Measurements from ENCODE around the gene CR1. TPM values are rescaled to one million over a fixed set of nuclear protein-coding genes. Genes with fewer than 3 reads are reported as not detected.

Gene CR1
- total and polyA plus RNA-seq, 2 of the 4 experiments (the other 2 are of a cell fraction), result not detected

GRCh38 chr1:207502726-207503125 lies 6.8 kb downstream of the CR1 start:
- H3K36me3 ChIP-seq (ENCODE audit: control insufficient read depth, insufficient read depth, low read length), result no peaks in the 10 kb centered on the region

More at GRCh38 chr1:207502726-207503125, 6.8 kb downstream of the CR1 start:
- dilution Hi-C loops (cut with HindIII; ENCODE audit: low sequenced_read_pairs, unreplicated experiment), result no loop called here
- Histone ChIP-seq H3K23ac (ENCODE audit: low read depth, low read length) (no peak overlapping the region), H3K4ac (ENCODE audit: low read depth, low read length) (no peak overlapping the region), H3K4me3 (ENCODE audit: insufficient read depth, low read depth, low read length) (no peak overlapping the region), H4K20me1 (ENCODE audit: insufficient read depth, low read length) (no peaks in the 10 kb centered on the region), H3K18ac (ENCODE audit: low read depth, low read length) (no peak overlapping the region), H3K9me3 (ENCODE audit: control insufficient read depth, insufficient read depth, low read length) (no peaks in the 10 kb centered on the region), H3K79me1 (ENCODE audit: low read depth in 1 of 2, low read length in 2 of 2) (no peaks in the 10 kb centered on the region), H2BK20ac (ENCODE audit: low read depth, low read length) (no peak overlapping the region), H3K27ac (ENCODE audit: insufficient read depth, low read length) (no peak overlapping the region), H2BK5ac (ENCODE audit: low read depth, low read length, poor library complexity, severe bottlenecking) (no peak overlapping the region), H4K91ac (ENCODE audit: insufficient read depth, low read depth, low read length) (no peak overlapping the region), H3K9me1 (ENCODE audit: insufficient read depth, low read length) (no peaks in the 10 kb centered on the region), H2AK9ac (replicated peaks; ENCODE audit: low read depth, low read length, poor library complexity) (no peak overlapping the region), H3K9ac (ENCODE audit: low read depth, low read length) (no peak overlapping the region), H2BK15ac (ENCODE audit: low read depth, low read length) (no peak overlapping the region), H4K8ac (ENCODE audit: low read depth in 2 of 2, low read length in 2 of 2) (no peak overlapping the region), H3K4me1 (ENCODE audit: control insufficient read depth, insufficient read depth, low read length) (no peaks in the 10 kb centered on the region), H3K14ac (replicated peaks; ENCODE audit: low read depth, low read length) (no peak overlapping the region), H2AK5ac (ENCODE audit: low read depth, low read length) (no peak overlapping the region), H2BK120ac (ENCODE audit: low read depth, low read length) (no peak overlapping the region), H3K4me2 (ENCODE audit: low read depth, low read length) (no peak overlapping the region), H2AFZ (replicated peaks; ENCODE audit: low read length, poor library complexity) (no peak overlapping the region), H4K5ac (ENCODE audit: low read depth, low read length) (no peak overlapping the region), H3K27me3 (ENCODE audit: control insufficient read depth, insufficient read depth, low read length) (peaks cover 5% of the 10 kb centered on the region), H3K56ac (ENCODE audit: extremely low read depth, insufficient read depth, low read length) (no peak overlapping the region)
- intact Hi-C loops (cut with micrococcal nuclease), result loop anchor here (5.0 kb wide), 1 partner anchor 765 kb away; no protein-coding TSS in a partner anchor
- ChIA-PET POLR2A (ENCODE audit: unreplicated experiment) (no interaction called here), CTCF (no interaction called here)
- BruUV-seq (replicated peaks), result no TSS peak
- 17% methylated on average over 2 of the region's 7 CpGs; no CpG with 5 or more reads in 1 of the 2 experiments for WGBS, 2 experiments (ENCODE audit: extremely low coverage in 2 of 2, insufficient read length in 1 of 2)
- TF ChIP-seq USF2 (IDR thresholded peaks at IDR 0.05; ENCODE audit: low read depth, low read length) (no peak), BHLHE40 (IDR thresholded peaks at IDR 0.05; ENCODE audit: low read depth, low read length) (no peak), NFE2L2 (IDR thresholded peaks at IDR 0.05; ENCODE audit: low read depth, low read length) (no peak), CEBPB (IDR thresholded peaks at IDR 0.05; ENCODE audit: low read depth, low read length) (no peak), RFX5 (IDR thresholded peaks at IDR 0.05; ENCODE audit: low read depth, low read length) (no peak), ELK1 (IDR thresholded peaks at IDR 0.05; ENCODE audit: borderline replicate concordance, low read depth, low read length) (no peak), SMC3 (IDR thresholded peaks at IDR 0.05; ENCODE audit: low read depth, low read length) (no peak), POLR2A (IDR thresholded peaks at IDR 0.05; ENCODE audit: low read depth, low read length) (no peak), MAZ (IDR thresholded peaks at IDR 0.05; ENCODE audit: borderline replicate concordance, low read depth, low read length) (no peak), RCOR1 (IDR thresholded peaks at IDR 0.05; ENCODE audit: insufficient replicate concordance, low read length) (no peak), CHD1 (IDR thresholded peaks at IDR 0.05; ENCODE audit: low read depth, low read length) (no peak), FOS (IDR thresholded peaks at IDR 0.05; ENCODE audit: low read depth, low read length) (no peak), MXI1 (IDR thresholded peaks at IDR 0.05; ENCODE audit: borderline replicate concordance, low read depth, low read length) (no peak), CTCF (conservative IDR thresholded peaks at IDR 0.05; ENCODE audit: low read depth, low read length) (no peak), RAD21 (IDR thresholded peaks at IDR 0.05; ENCODE audit: low read length) (no peak), MAFK (IDR thresholded peaks at IDR 0.05; ENCODE audit: low read depth, low read length) (no peak)
- in situ Hi-C loops (cut with MboI; ENCODE audit: low sequenced_read_pairs), result no loop called here
- DNase-seq (no peak), ATAC-seq (ENCODE audit: low read depth) (no peak)

Measured in IMR-90 (cell line).